Activated naive CD8-positive, alpha-beta T cell treated with anti-CD3 and anti-CD28 coated beads, Interleukin-2, amount 10 ng/mL, durations not matched to agents 7 days and 5 days (primary cell): ENCODE data around the gene TRIP13. TPM values are rescaled to one million over a fixed set of nuclear protein-coding genes. Genes with fewer than 3 reads are reported as not detected.
A peak's percentile ranks its signal among the peaks of the same experiment; 100 is the strongest.

ENCODE experiments used
- ATAC-seq: fragments of 150-1000 bp; cut with Tn5 transposase; one replicate; pipeline ENCODE4 v1.10.0; 2021; ENCODE audit warnings: low read depth, moderate library complexity
- POLR2A ChIA-PET: fragments of 350-600 bp; sonication (Branson Sonifier 250); formaldehyde crosslinking; loops from one replicate; lab custom pipeline; 2021; ENCODE audit warnings: antibody characterized with exemption; lab: Charles Lee
- DNase-seq: peaks from one replicate; pipeline ENCODE4 v3.0.0; 2021
- H3K27ac Mint-ChIP-seq: one replicate; pipeline ENCODE4 v1.8.0; 2022; ENCODE audit warnings: mild to moderate bottlenecking, mixed read lengths
- H3K27me3 Mint-ChIP-seq: one replicate; pipeline ENCODE4 v1.8.0; 2022; ENCODE audit warnings: mild to moderate bottlenecking, moderate library complexity, mixed read lengths
- H3K36me3 Mint-ChIP-seq: one replicate; pipeline ENCODE4 v1.8.0; 2021; ENCODE audit warnings: mild to moderate bottlenecking, mixed read lengths
- H3K4me1 Mint-ChIP-seq: one replicate; pipeline ENCODE4 v1.8.0; 2021; ENCODE audit warnings: mixed read lengths
- H3K4me3 Mint-ChIP-seq: one replicate; pipeline ENCODE4 v1.8.0; 2022; ENCODE audit warnings: mild to moderate bottlenecking, moderate library complexity, mixed read lengths
- H3K9me3 Mint-ChIP-seq: one replicate; pipeline ENCODE4 v1.8.0; 2021; ENCODE audit warnings: mixed read lengths
- total RNA-seq, 2 experiments: library from RNA; stranded (reverse); gene quantifications; one replicate each; pipeline ENCODE4 v1.2.3, GENCODE V29; 2021

The TRIP13 gene
- total RNA-seq, 2 experiments from 2014 or later = 18.3 to 20.9 TPM

- ATAC-seq (no peak), DNase-seq (no peak)
- Mint-ChIP-seq H3K27me3 (peaks cover 35% of the 10 kb centered on the region), H3K4me3 (no peak overlapping the region), H3K9me3 (no peaks in the 10 kb centered on the region), H3K4me1 (peaks cover 14% of the 10 kb centered on the region), H3K36me3 (no peaks in the 10 kb centered on the region), H3K27ac (no peak overlapping the region)
- POLR2A ChIA-PET = no interaction called here
These were observed 59.4 kb downstream of the TRIP13 start for GRCh38 chr5:951940-952596.

- H3K36me3 Mint-ChIP-seq = no peaks in the 10 kb centered on the region
- ATAC-seq (no peak), DNase-seq (no peak)
- POLR2A ChIA-PET = no interaction called here
- H3K9me3 Mint-ChIP-seq = no peaks in the 10 kb centered on the region
- H3K4me3 Mint-ChIP-seq = no peak overlapping the region
- peaks cover 35% of the 10 kb centered on the region for H3K27me3 Mint-ChIP-seq
- peaks cover 19% of the 10 kb centered on the region for H3K4me1 Mint-ChIP-seq
- H3K27ac Mint-ChIP-seq = no peak overlapping the region
These were observed 60.0 kb downstream of the TRIP13 start for GRCh38 chr5:952597-953271.

- Mint-ChIP-seq H3K27ac (no peak overlapping the region), H3K9me3 (no peaks in the 10 kb centered on the region), H3K4me1 (peaks cover 24% of the 10 kb centered on the region), H3K36me3 (no peaks in the 10 kb centered on the region), H3K27me3 (peaks cover 31% of the 10 kb centered on the region), H3K4me3 (no peak overlapping the region)
- POLR2A ChIA-PET = interaction anchor here (0.5 kb wide), 1 partner anchor 49 kb away, joined by 3 read pairs; no protein-coding TSS in a partner anchor
- no peak for DNase-seq
- no peak for ATAC-seq
These were observed 61.1 kb downstream of the TRIP13 start for GRCh38 chr5:953535-954449.

GRCh38 chr5:955886-956761, 63.4 kb downstream of the TRIP13 start:
- H3K27ac Mint-ChIP-seq = no peak overlapping the region
- H3K4me1 Mint-ChIP-seq = peaks cover 27% of the 10 kb centered on the region
- DNase-seq (no peak), ATAC-seq (no peak)
- H3K9me3 Mint-ChIP-seq = no peaks in the 10 kb centered on the region
- H3K27me3 Mint-ChIP-seq = peaks cover 18% of the 10 kb centered on the region
- no peak overlapping the region for H3K4me3 Mint-ChIP-seq
- POLR2A ChIA-PET = no interaction called here
- no peaks in the 10 kb centered on the region for H3K36me3 Mint-ChIP-seq

- ATAC-seq (peak; percentile 78), DNase-seq (peak; percentile 76)
- POLR2A ChIA-PET = interaction anchor here (0.5 kb wide), 1 partner anchor 12 kb away, joined by 3 read pairs; no protein-coding TSS in a partner anchor
- Mint-ChIP-seq H3K36me3 (no peaks in the 10 kb centered on the region), H3K4me3 (peak overlapping the region; percentile 42), H3K9me3 (no peaks in the 10 kb centered on the region), H3K27ac (peak overlapping the region; percentile 21), H3K27me3 (peaks cover 18% of the 10 kb centered on the region), H3K4me1 (peaks cover 27% of the 10 kb centered on the region)
These were observed 64.5 kb downstream of the TRIP13 start for GRCh38 chr5:956941-957747.

- DNase-seq = peak; percentile 51
These were observed 65.2 kb downstream of the TRIP13 start for GRCh38 chr5:957748-958485.

GRCh38 chr5:958701-959571, 66.3 kb downstream of the TRIP13 start:
- H3K27ac Mint-ChIP-seq = no peak overlapping the region
- peaks cover 12% of the 10 kb centered on the region for H3K27me3 Mint-ChIP-seq
- no peak overlapping the region for H3K4me3 Mint-ChIP-seq
- H3K36me3 Mint-ChIP-seq = no peaks in the 10 kb centered on the region
- POLR2A ChIA-PET = interaction anchor here (0.6 to 0.7 kb wide), 2 partner anchors 33 to 636 kb away, joined by 3 read pairs; no protein-coding TSS in a partner anchor
- DNase-seq (no peak), ATAC-seq (no peak)
- no peaks in the 10 kb centered on the region for H3K9me3 Mint-ChIP-seq
- H3K4me1 Mint-ChIP-seq = peaks cover 39% of the 10 kb centered on the region

More at GRCh38 chr5:957748-958485, 65.2 kb downstream of the TRIP13 start:
- Mint-ChIP-seq H3K4me3 (peak overlapping the region; percentile 35), H3K36me3 (no peaks in the 10 kb centered on the region), H3K4me1 (peaks cover 29% of the 10 kb centered on the region), H3K27me3 (peaks cover 18% of the 10 kb centered on the region), H3K9me3 (no peaks in the 10 kb centered on the region), H3K27ac (peak overlapping the region; percentile 21)
- ATAC-seq = peak; percentile 16
- POLR2A ChIA-PET = no interaction called here

- Mint-ChIP-seq H3K36me3 (no peaks in the 10 kb centered on the region), H3K4me1 (peaks cover 46% of the 10 kb centered on the region), H3K27ac (no peak overlapping the region), H3K9me3 (no peaks in the 10 kb centered on the region), H3K4me3 (no peak overlapping the region), H3K27me3 (peaks cover 14% of the 10 kb centered on the region)
- ATAC-seq (no peak), DNase-seq (no peak)
- POLR2A ChIA-PET = interaction anchor here (0.6 to 0.7 kb wide), 2 partner anchors 34 to 635 kb away, joined by 3 read pairs; no protein-coding TSS in a partner anchor
These were observed 67.2 kb downstream of the TRIP13 start for GRCh38 chr5:959581-960531.

GRCh38 chr5:960551-960950, 67.9 kb downstream of the TRIP13 start:
- peaks cover 44% of the 10 kb centered on the region for H3K4me1 Mint-ChIP-seq
- H3K36me3 Mint-ChIP-seq = no peaks in the 10 kb centered on the region
- H3K9me3 Mint-ChIP-seq = no peaks in the 10 kb centered on the region
- H3K4me3 Mint-ChIP-seq = no peak overlapping the region
- H3K27me3 Mint-ChIP-seq = peaks cover 7% of the 10 kb centered on the region
- ATAC-seq (no peak), DNase-seq (no peak)
- no peak overlapping the region for H3K27ac Mint-ChIP-seq
- POLR2A ChIA-PET = no interaction called here
